GM12873 (cell line): ENCODE results near the gene FHIT.

Experiments
- CTCF ChIP-seq: IDR thresholded peaks from 2 replicates; pipeline ENCODE4 v1.5.1; 2012; ENCODE audit warnings: low read depth, mild to moderate bottlenecking, moderate library complexity, low read length, control low read depth; ENCODE audit not compliant: insufficient read depth; ENCODE audit errors: missing control alignments

The FHIT gene

GRCh38 chr3:60309539-60310268 is 941.5 kb downstream of the FHIT start:
- no peak for TF ChIP-seq CTCF

GRCh38 chr3:60308808-60309207 is 942.4 kb downstream of the FHIT start:
- TF ChIP-seq CTCF, result no peak

- no peak for TF ChIP-seq CTCF
Observed at GRCh38 chr3:60307562-60308199, 943.6 kb downstream of the FHIT start.

- no peak for TF ChIP-seq CTCF
Observed at GRCh38 chr3:60304112-60304511, 947.1 kb downstream of the FHIT start.

GRCh38 chr3:60303160-60303559 is 948.1 kb downstream of the FHIT start:
- TF ChIP-seq CTCF, result no peak

GRCh38 chr3:60301142-60301541 is 950.1 kb downstream of the FHIT start:
- no peak for TF ChIP-seq CTCF

- no peak for TF ChIP-seq CTCF
Observed at GRCh38 chr3:60298141-60298540, 953.1 kb downstream of the FHIT start.
